Hepatocyte (in vitro differentiated cells): ENCODE data around the gene FAM181A.

Experiments
- CTCF ChIP-seq: fragments of 200-600 bp; sonication (generic); IDR thresholded peaks from 2 replicates; pipeline ENCODE4 v1.5.1; 2016; ENCODE audit warnings: antibody characterized with exemption, mild to moderate bottlenecking; ENCODE audit not compliant: poor library complexity
- EZH2 ChIP-seq: fragments of 200-600 bp; sonication (generic); IDR thresholded peaks from 2 replicates; pipeline ENCODE4 v1.6.1; 2016; ENCODE audit warnings: antibody characterized with exemption, mild to moderate bottlenecking, borderline replicate concordance
- EZH2phosphoT487 ChIP-seq: fragments of 200-600 bp; sonication (generic); IDR thresholded peaks from one replicate; pipeline ENCODE4 v1.6.1; 2018; ENCODE audit warnings: antibody characterized with exemption, mild to moderate bottlenecking, low read depth, moderate library complexity; ENCODE audit not compliant: unreplicated experiment, severe bottlenecking

DNA sequence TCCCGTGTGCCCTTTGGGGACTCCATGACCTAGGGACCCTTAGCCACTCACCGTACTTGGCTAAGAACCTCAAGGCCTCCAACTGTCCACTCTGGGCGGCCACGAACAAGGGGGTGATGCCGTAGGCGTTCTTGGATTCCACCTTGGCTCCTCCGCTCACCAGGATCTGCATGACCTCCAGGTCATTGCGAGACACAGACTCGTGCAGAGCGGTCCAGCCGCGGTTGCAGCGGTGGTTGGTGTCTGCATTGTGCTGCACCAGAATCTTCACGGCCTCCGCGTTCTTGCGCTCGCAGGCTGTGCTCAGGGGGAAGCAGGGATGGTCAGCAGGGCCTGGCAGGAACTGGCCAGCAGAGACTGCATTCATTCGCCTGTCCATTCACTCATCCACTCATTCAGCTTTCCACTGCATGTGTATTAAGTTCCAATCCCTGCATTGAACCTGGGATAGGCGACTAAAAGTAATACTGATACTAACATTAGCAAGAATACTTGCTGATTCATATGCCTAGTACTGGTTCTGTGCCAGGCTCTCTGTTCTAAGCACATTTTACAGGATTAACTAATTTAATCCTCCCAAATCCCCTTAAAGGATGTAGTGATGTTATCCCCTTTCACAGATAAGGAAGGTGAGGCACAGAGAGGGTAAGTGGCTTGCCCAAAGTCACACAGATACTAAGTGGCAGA is 23.9 kb downstream of the FAM181A start:
- TF ChIP-seq EZH2 (no peak), CTCF (no peak), EZH2phosphoT487 (no peak)
